ENCODE measurements around the gene CDX2. TPM values are rescaled to one million over a fixed set of nuclear protein-coding genes. Genes with fewer than 3 reads are reported as not detected.

The CDX2 gene
- total and polyA plus RNA-seq, 2 donors (not counting 1 experiment from before 2014, with no cell fraction given): not detected

DNA sequence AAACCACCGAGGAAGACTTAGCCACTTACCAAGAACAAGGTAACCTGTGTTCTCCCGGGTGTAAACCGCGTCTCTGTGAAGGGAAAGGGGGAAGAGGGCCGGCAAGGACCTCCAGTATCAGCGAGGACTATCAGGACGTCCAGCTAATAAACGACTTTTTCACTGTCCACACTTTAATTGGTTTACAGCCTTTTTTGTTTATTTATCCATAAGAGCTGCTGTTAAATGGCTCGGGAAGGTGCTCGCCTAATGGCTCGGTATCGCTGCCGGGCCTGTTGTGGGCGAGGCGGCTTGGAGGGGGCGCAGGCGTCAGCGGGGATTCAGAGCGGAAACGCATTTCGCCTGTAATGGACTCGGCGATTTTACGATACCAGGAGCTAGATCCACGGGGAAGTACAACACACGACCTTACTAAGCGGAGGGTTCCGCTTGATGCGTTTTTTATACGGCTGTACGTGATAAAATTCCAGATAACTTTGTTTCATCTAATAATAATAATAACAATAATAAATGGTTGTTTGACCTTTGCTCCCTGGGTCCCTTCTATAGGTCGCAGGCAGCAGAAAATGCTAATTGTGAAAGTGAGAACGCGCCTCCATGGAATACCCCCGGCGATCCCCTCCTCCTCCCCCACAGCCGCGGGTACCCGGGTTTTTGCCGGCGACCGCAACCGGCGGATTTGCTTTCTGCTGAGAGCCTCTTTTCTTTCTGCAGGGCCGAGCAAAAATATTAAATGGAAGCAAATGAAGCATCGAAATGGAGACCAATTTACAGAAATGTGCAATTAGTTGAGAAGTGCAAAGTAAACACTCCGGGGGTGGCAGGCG is 51.8 kb downstream of the CDX2 start:
- H3K9me3 Mint-ChIP-seq (ENCODE audit: insufficient read depth): peaks cover 4% of the 10 kb centered on the region
- POLR2A ChIA-PET: no interaction called here
- 5% methylated on average over 30 of the region's 48 CpGs for WGBS (ENCODE audit: insufficient coverage)
- H3K27me3 Mint-ChIP-seq: peaks cover 67% of the 10 kb centered on the region
- peaks cover 30% of the 10 kb centered on the region for H3K4me1 Mint-ChIP-seq
- no peaks in the 10 kb centered on the region for H4K20me1 ChIP-seq (ENCODE audit: control insufficient read depth, insufficient read depth, low read length, poor library complexity, severe bottlenecking)
- no peak overlapping the region for H3K27ac ChIP-seq (ENCODE audit: low read length in 2 of 2)
- no peak overlapping the region for H2AFZ ChIP-seq (ENCODE audit: insufficient read depth, low read depth, low read length, poor library complexity, severe bottlenecking)
- H3K4me3 Mint-ChIP-seq: peak overlapping the region; percentile 56
- H3K79me2 ChIP-seq (ENCODE audit: control insufficient read depth, insufficient read depth, low read length): no peaks in the 10 kb centered on the region
- peaks cover 0 to 83% (median 64%) of the 10 kb centered on the region in 4 experiments for H3K27me3 ChIP-seq (replicated peaks in 1 of 4; ENCODE audit: control extremely low read depth in 1 of 4, control insufficient read depth in 3 of 4, insufficient read depth in 4 of 4, low read length in 3 of 4)
- intact Hi-C loops (cut with micrococcal nuclease): loop anchor here (2.0 to 10.0 kb wide), 2 partner anchors 37 to 83 kb away; no protein-coding TSS in a partner anchor
- peaks cover 49 to 53% of the 10 kb centered on the region in 2 donors for H3K4me1 ChIP-seq (ENCODE audit: control insufficient read depth in 2 of 2, insufficient read depth in 2 of 2, low read length in 2 of 2)
- ATAC-seq (ENCODE audit: low read depth) (no peak), DNase-seq (peak; percentile 49)
- peak overlapping the region; percentile 67 for H3K27ac Mint-ChIP-seq
- peak overlapping the region; percentile 46 for H3K4me2 ChIP-seq (replicated peaks; ENCODE audit: low read depth, low read length, poor library complexity, severe bottlenecking)
- peak overlapping the region in 1 of 5 experiments; percentile 13 for H3K4me3 ChIP-seq (ENCODE audit: control extremely low read depth in 1 of 5, extremely low read depth in 1 of 5, insufficient read depth in 1 of 5, low read depth in 2 of 5, low read length in 4 of 5)
- H3K9ac ChIP-seq (ENCODE audit: low read length): no peak overlapping the region
- H3K36me3 ChIP-seq (replicated peaks in 1 of 2; ENCODE audit: control extremely low read depth in 1 of 2, control insufficient read depth in 1 of 2, extremely low read depth in 1 of 2, insufficient read depth in 2 of 2, low read length in 1 of 2): no peaks in the 10 kb centered on the region
- CTCF ChIA-PET: no interaction called here
- peaks cover 0 to 57% (median 15%) of the 10 kb centered on the region in 3 donors for H3K9me3 ChIP-seq (ENCODE audit: control extremely low read depth in 1 of 3, control insufficient read depth in 2 of 3, insufficient read depth in 1 of 3, low read length in 2 of 3)
- TF ChIP-seq, protein P1, sequence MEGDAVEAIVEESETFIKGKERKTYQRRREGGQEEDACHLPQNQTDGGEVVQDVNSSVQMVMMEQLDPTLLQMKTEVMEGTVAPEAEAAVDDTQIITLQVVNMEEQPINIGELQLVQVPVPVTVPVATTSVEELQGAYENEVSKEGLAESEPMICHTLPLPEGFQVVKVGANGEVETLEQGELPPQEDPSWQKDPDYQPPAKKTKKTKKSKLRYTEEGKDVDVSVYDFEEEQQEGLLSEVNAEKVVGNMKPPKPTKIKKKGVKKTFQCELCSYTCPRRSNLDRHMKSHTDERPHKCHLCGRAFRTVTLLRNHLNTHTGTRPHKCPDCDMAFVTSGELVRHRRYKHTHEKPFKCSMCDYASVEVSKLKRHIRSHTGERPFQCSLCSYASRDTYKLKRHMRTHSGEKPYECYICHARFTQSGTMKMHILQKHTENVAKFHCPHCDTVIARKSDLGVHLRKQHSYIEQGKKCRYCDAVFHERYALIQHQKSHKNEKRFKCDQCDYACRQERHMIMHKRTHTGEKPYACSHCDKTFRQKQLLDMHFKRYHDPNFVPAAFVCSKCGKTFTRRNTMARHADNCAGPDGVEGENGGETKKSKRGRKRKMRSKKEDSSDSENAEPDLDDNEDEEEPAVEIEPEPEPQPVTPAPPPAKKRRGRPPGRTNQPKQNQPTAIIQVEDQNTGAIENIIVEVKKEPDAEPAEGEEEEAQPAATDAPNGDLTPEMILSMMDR (IDR thresholded peaks at IDR 0.05): no peak
- no peak for TF ChIP-seq EZH2 (IDR thresholded peaks at IDR 0.05; ENCODE audit: borderline replicate concordance, insufficient read depth, low read depth, low read length, poor library complexity, severe bottlenecking)

All from B cell (primary cell).